Measurements from ENCODE around the gene NIPA2.

NIPA2 gene

DNA sequence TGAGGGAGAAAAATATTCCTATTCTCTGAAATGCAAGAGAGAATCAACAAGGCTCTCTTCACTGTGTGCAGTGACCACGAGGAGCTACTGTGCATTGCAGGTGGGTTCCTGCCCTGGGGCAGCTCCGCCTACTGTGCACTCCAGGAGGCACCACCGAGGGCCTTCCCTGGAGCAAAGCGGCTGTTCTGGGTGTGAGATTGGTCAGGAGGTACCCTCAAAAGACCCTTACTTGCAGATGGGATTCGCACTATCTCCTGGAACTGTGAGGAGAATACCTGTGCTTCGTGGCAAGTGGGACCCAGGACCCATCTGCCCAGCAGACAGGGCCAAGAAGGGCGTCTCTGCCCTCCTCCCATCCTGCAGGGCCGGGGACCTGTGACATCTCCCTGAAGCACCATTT lies 72.8 kb downstream of the NIPA2 start:
- H3K9ac ChIP-seq (ENCODE audit: low read depth, low read length), result no peak overlapping the region
- H3K36me3 ChIP-seq (ENCODE audit: insufficient read depth, low read length), result peaks cover 11% of the 10 kb centered on the region
- no peaks in the 10 kb centered on the region for H3K9me3 ChIP-seq (ENCODE audit: control insufficient read depth, insufficient read depth, low read length)
- no peaks in the 10 kb centered on the region for H3K4me1 ChIP-seq (ENCODE audit: insufficient read depth, low read length)

DNA sequence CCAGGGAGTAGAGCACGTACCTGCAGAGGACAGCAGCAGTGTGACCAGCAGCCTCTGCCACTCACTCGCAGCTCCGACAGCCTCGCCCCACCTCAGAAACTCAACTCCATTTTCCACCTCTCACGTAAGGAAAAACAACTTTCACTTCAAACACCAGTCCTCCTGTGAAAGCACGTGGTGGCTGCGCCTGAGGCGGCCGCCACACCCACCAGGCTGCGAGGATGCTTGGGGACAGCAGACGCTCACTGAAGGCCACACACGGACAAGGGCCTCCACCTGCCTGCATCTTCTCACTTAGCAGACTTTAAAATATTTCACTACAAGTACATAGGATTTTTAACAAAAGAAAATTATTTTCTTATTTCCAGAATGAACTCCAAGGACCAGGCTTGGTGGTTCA lies 73.8 kb downstream of the NIPA2 start:
- Histone ChIP-seq H3K9ac (ENCODE audit: low read depth, low read length) (no peak overlapping the region), H3K9me3 (ENCODE audit: control insufficient read depth, insufficient read depth, low read length) (no peaks in the 10 kb centered on the region), H3K4me1 (ENCODE audit: insufficient read depth, low read length) (no peaks in the 10 kb centered on the region), H3K36me3 (ENCODE audit: insufficient read depth, low read length) (peaks cover 11% of the 10 kb centered on the region)

DNA sequence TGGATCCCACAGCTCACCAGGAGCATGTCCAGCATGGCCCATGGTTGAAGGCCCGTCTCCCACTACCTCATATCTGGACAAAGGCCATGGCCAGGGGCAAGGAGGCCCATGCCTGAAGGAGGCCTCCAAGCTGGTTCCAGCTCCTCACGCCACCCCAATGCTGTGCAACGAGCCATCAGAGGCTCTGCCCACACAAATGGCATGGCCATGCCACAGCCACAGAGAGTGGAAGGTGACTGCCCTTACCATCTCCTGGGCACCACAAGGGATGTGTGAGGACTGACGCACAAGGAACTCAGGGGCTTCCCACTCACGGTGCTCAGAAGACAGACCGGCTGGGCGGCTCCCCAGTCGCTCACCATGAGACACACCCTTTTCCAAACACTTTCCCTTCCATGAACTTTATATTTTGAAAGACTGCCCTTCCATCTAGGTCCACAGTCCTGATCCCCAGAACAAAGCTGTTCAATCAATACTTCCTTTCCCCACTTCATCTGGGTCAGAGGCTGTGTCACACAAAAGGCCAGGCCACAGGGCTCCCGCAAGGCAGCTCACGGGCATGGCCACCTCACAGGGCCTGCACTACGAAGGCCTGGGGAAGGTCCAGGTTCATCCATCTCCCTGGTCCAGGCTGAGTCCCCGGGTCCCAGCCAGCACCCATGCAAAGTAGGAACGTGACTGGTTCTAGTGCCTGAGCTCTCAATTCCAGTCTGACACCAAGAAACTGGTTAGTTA lies 75.3 kb downstream of the NIPA2 start:
- H3K9me3 ChIP-seq (ENCODE audit: control insufficient read depth, insufficient read depth, low read length), result no peaks in the 10 kb centered on the region
- H3K9ac ChIP-seq (ENCODE audit: low read depth, low read length), result no peak overlapping the region
- H3K4me1 ChIP-seq (ENCODE audit: insufficient read depth, low read length), result no peaks in the 10 kb centered on the region
- peaks cover 11% of the 10 kb centered on the region for H3K36me3 ChIP-seq (ENCODE audit: insufficient read depth, low read length)

DNA sequence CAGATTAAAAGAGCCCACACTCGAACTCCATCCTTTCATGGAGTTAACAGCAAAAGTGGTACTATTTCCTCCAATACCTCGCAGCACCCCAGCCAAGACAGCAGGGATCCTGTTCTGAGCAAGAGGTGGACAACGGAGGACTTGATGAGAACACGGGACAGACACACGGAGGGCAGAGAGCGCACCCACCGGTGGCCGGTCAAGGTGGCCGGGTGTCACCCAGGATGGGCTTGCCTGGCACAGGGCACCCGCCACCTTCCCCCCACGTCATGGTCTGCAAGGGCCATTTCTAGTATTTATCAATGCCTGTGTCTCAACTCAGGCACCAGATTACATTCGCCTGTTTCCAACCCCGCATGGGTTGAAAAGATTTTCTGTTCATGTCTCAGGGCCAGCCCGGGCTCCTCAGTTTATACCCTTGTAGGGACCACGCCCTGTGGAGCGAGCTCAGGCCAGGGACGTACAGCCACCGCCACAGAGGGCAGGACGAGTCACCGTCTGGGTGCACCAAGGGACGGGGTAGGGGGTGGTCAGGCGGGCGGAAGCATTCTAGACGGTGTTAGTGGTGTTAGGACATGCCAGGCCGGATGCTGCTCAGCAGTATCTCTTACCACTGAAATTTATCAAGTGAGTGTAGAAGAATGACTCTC lies 77.5 kb downstream of the NIPA2 start:
- no peaks in the 10 kb centered on the region for H3K4me1 ChIP-seq (ENCODE audit: insufficient read depth, low read length)
- H3K9ac ChIP-seq (ENCODE audit: low read depth, low read length), result no peak overlapping the region
- H3K9me3 ChIP-seq (ENCODE audit: control insufficient read depth, insufficient read depth, low read length), result no peaks in the 10 kb centered on the region
- H3K36me3 ChIP-seq (ENCODE audit: insufficient read depth, low read length), result peaks cover 4% of the 10 kb centered on the region

DNA sequence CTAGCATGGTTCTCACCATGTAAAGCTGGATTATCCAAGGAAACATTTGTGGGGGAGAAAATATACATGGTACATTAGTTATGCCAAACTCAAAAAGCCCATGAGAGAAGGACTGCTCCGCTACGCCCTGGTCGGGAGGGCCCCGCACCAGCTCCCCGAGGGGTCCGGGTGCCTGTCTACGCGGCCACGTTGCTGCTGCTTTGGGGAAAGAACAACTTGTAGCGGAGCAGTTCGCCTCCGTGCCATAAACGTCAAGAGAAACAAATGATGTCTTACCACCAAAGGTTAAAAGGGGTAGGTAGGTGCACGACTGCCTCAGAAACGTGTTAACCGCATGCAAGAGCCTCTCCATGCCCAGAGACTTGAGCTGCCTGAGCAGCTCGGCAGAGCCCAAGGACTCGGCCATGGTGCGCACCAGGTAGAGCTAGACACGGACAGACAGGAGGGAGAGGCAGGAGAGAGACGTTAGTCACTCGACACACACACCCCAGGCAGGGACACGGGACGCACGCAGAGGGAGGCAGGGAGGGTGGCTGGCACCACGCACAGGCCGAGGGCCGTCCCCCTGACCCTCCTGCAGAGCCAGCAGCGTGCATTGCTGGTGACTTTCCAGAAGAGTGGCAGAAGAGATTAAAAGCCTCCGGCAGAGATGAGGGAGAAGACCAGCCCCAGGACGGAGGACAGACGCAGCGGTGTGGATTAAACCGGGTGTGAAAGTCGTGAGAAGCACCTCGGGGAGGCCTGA lies 78.3 kb downstream of the NIPA2 start:
- H3K36me3 ChIP-seq (ENCODE audit: insufficient read depth, low read length), result peaks cover 4% of the 10 kb centered on the region
- no peaks in the 10 kb centered on the region for H3K9me3 ChIP-seq (ENCODE audit: control insufficient read depth, insufficient read depth, low read length)
- H3K9ac ChIP-seq (ENCODE audit: low read depth, low read length), result no peak overlapping the region
- no peaks in the 10 kb centered on the region for H3K4me1 ChIP-seq (ENCODE audit: insufficient read depth, low read length)

DNA sequence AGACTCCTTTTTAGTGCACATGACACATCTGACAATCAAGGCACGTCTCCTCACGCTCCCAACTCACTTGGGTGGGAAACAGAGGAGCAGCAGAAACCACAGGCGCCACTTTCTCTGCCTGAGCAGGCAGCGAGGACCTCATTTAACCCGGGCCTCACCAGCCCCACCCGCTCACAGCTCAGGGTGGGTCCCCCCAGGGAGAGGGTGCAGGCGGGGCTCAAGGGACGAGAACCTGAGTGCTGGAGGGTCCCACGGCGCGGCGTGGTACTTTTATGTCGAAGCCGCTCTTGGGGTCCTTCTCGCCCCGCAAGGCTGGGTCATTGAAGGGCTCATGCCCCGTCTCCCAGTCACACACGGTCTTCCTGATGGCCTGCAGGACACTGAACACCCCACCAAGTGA lies 79.1 kb downstream of the NIPA2 start:
- H3K9me3 ChIP-seq (ENCODE audit: control insufficient read depth, insufficient read depth, low read length), result no peaks in the 10 kb centered on the region
- H3K9ac ChIP-seq (ENCODE audit: low read depth, low read length), result no peak overlapping the region
- H3K4me1 ChIP-seq (ENCODE audit: insufficient read depth, low read length), result no peaks in the 10 kb centered on the region
- peaks cover 4% of the 10 kb centered on the region for H3K36me3 ChIP-seq (ENCODE audit: insufficient read depth, low read length)

Measured in ES-I3 (cell line).